Effector memory CD4-positive, alpha-beta T cell (primary cell): ENCODE data around the gene SPOP.

Experiments used
- DNase-seq, 3 donors: peaks; one replicate each; pipeline ENCODE4 v3.0.0-alpha.2; 2020
- H3K27ac ChIP-seq: 2 replicates; pipeline ENCODE4 v1.7.0; 2013; ENCODE audit warnings: mild to moderate bottlenecking, low read length, moderate library complexity; ENCODE audit not compliant: insufficient read depth, poor library complexity, severe bottlenecking
- H3K27me3 ChIP-seq: replicated peaks from 2 replicates; pipeline ENCODE4 v1.7.0; 2013; ENCODE audit warnings: mild to moderate bottlenecking, low read length; ENCODE audit not compliant: insufficient read depth, control insufficient read depth, poor library complexity, severe bottlenecking
- H3K36me3 ChIP-seq: 2 replicates; pipeline ENCODE4 v1.7.0; 2013; ENCODE audit warnings: mild to moderate bottlenecking, low read length, moderate library complexity; ENCODE audit not compliant: control insufficient read depth, insufficient read depth
- H3K4me1 ChIP-seq: 2 replicates; pipeline ENCODE4 v1.7.0; 2013; ENCODE audit warnings: low read length, mild to moderate bottlenecking; ENCODE audit not compliant: control insufficient read depth, insufficient read depth, poor library complexity, severe bottlenecking
- H3K4me3 ChIP-seq: 2 replicates; pipeline ENCODE4 v1.7.0; 2013; ENCODE audit warnings: low read length, low read depth, mild to moderate bottlenecking; ENCODE audit not compliant: insufficient read depth, poor library complexity, severe bottlenecking
- H3K9me3 ChIP-seq: 2 replicates; pipeline ENCODE4 v1.7.0; 2013; ENCODE audit warnings: mild to moderate bottlenecking, low read length, moderate library complexity; ENCODE audit not compliant: control insufficient read depth

SPOP gene

DNA sequence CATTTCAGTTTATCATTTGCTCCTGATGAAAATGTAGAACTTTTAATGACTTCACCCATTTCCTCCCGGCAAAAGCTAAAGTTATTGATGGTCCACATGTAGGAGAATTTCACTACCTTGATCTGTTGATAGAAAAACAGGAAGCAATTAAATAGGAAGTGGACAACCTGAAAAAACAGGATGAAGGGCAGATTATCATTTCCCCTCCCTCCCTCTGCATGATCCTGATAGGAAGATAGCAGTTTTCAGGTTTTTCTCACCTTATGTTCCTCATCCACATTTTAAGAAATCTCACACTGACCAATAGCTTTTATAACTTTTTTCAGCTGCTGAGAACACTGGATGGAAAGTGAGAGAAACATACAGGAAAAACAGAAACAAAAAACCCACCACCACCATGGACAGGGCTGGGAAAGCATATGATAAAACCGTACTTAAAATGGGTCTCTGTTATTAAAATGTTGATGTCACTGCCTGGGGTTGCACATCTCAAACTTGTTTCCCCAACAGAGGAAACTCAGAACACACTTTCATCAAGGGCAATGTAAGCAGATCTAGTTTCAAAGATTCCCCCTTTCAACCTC, 55.9 kb downstream of the SPOP start:
- no peak for DNase-seq
- no peak overlapping the region for H3K4me3 ChIP-seq
- H3K9me3 ChIP-seq: no peaks in the 10 kb centered on the region
- H3K27ac ChIP-seq: no peak overlapping the region
- no peaks in the 10 kb centered on the region for H3K4me1 ChIP-seq
- H3K36me3 ChIP-seq: peaks cover 32% of the 10 kb centered on the region
- no peaks in the 10 kb centered on the region for H3K27me3 ChIP-seq

DNA sequence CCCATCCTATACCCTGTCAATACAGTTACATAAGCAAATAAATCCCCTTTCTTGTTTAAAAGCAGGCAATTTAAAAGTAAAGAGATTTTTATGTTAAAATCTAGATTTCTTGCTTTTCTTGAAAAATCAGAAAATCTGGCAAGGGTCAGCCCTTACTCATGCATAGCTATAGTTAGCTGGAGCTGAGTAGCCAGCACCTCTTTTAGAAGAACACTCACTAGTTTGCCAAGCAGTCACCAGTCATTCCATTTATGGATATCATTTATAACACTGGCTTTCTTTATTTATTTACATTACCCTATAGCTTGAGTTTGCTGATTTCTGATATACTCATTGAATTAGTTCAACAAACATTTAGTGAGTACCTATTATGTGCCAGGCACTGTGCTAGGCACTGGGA, 56.5 kb downstream of the SPOP start:
- Histone ChIP-seq H3K36me3 (peaks cover 37% of the 10 kb centered on the region), H3K9me3 (no peaks in the 10 kb centered on the region), H3K27ac (no peak overlapping the region), H3K27me3 (no peaks in the 10 kb centered on the region), H3K4me3 (no peak overlapping the region), H3K4me1 (no peaks in the 10 kb centered on the region)
- no peak for DNase-seq

DNA sequence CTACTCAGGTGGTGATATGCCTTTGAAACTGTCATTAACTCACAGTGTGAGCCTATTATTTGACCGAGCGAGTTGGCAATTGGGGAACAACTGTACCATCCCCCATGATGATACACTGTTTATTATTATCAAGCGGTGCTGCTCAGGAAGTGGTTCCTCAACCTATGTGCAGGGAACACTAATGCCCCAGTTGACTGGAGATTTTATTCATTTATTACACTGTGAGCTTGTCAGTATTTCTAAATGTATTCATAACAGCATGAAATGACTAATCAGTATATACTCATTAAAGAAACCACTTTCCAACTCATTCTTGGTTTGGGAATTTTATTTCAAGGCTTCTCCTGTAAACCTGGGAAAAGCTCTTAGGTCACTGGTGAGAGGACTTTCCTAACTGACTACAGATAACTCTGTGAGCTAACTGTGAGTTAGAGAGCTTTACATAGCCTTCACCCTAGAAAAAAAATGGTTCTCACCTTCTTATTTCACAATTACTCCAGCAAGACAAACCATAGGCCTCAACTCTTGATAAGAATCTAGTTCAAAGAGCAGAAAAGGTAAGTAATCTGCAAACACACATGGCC, 59.8 kb downstream of the SPOP start:
- Histone ChIP-seq H3K27ac (no peak overlapping the region), H3K4me1 (no peaks in the 10 kb centered on the region), H3K4me3 (no peak overlapping the region), H3K27me3 (no peaks in the 10 kb centered on the region), H3K36me3 (peaks cover 65% of the 10 kb centered on the region), H3K9me3 (no peaks in the 10 kb centered on the region)
- no peak for DNase-seq

DNA sequence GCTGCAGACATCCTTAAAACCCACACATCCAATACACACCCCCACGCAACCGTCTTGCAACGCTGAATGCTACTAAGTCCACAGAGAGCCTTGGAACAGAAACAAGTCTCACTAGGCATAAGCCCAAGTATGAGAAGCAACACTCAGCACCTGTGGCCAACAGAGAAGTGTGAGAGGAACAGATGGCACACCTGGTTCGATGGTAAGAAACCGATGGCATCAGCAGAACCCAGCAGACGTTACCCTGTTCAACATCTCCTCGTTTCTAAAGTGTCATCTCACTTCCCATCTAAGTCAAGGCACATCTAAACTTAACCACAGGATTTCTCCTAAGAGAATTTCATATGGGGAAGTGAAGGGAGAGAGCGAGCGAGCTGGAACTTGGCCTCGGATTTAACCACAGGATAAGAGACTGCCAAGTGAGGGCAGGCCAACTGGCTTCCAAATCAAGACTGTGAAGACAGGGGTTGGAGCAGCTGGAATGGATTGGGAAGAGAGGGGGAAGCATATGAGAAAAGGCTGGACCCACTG, 61.2 kb downstream of the SPOP start:
- no peaks in the 10 kb centered on the region for H3K4me1 ChIP-seq
- no peak overlapping the region for H3K4me3 ChIP-seq
- no peaks in the 10 kb centered on the region for H3K27me3 ChIP-seq
- no peak overlapping the region for H3K27ac ChIP-seq
- no peaks in the 10 kb centered on the region for H3K9me3 ChIP-seq
- DNase-seq: no peak
- peaks cover 65% of the 10 kb centered on the region for H3K36me3 ChIP-seq

DNA sequence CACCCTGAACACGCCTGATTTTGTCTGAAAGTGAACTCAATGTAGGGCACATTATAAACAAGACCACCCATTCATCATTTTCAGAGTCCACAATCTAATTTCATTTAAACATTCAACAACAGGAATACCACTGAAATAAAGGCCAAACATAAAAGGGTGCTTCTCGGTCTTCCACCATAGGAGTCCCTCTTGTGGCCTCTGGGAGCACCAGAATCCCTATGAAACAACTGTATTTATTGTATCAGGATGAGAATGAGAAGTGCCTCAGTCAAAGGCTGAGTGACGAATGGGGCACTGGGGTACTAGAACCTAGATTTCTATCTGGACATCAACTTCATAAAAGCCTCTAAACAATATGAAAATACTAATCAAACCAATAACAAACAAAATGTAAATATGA, 61.8 kb downstream of the SPOP start:
- no peak overlapping the region for H3K4me3 ChIP-seq
- no peaks in the 10 kb centered on the region for H3K9me3 ChIP-seq
- DNase-seq: no peak
- H3K27ac ChIP-seq: no peak overlapping the region
- no peaks in the 10 kb centered on the region for H3K27me3 ChIP-seq
- peaks cover 65% of the 10 kb centered on the region for H3K36me3 ChIP-seq
- H3K4me1 ChIP-seq: no peaks in the 10 kb centered on the region

DNA sequence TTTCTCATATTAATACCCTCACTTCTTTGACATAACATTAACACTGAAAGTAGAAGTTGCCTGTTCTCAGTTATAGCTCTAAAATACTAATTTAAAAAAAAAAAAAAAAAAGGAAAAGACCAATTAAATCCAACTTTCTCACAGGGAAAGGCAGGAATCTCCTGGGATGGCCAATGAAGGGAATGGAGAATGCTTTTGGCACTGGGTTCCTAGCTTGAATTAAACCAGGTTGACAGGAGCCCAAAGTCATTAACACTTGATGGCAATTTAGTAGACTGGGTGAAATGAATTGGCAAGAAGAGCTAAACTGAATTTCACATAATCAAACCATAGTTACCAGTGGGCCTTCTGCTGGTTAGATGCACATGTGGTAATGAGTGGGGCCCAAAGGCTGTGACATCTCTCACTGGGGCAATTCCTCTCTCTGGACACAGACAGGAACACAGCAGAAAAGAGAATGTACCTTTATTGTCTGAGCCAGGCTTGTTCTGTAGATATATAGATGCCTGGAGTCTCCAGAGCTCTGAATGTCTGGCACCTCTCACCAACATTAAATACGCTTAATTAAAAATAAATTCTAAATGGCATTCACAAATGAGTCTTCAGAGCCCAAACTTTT, 64.6 kb downstream of the SPOP start:
- Histone ChIP-seq H3K4me1 (no peaks in the 10 kb centered on the region), H3K36me3 (peaks cover 72% of the 10 kb centered on the region), H3K4me3 (no peak overlapping the region), H3K27me3 (no peaks in the 10 kb centered on the region), H3K9me3 (no peaks in the 10 kb centered on the region), H3K27ac (no peak overlapping the region)
- DNase-seq: no peak

DNA sequence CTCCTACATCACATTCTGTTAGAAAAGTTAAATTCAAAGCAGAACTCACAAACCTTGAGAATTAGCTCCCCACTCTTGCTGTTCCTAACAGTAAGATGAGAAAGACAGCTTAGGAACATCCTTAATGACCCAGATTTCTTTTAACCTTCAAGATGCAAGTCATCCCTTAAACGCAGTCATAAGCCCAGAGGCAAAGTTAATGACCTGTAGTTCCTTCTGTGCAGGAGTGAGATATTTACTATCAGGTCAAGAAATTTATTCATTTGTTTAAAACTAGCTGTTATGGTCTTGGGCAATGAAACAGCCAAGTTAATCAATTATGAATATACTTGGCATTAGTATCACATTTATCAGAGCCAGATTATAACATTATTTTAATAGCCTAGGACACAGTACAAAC, 65.2 kb downstream of the SPOP start:
- DNase-seq: no peak
- no peaks in the 10 kb centered on the region for H3K9me3 ChIP-seq
- no peak overlapping the region for H3K4me3 ChIP-seq
- peaks cover 69% of the 10 kb centered on the region for H3K36me3 ChIP-seq
- no peak overlapping the region for H3K27ac ChIP-seq
- H3K27me3 ChIP-seq: no peaks in the 10 kb centered on the region
- H3K4me1 ChIP-seq: no peaks in the 10 kb centered on the region

DNA sequence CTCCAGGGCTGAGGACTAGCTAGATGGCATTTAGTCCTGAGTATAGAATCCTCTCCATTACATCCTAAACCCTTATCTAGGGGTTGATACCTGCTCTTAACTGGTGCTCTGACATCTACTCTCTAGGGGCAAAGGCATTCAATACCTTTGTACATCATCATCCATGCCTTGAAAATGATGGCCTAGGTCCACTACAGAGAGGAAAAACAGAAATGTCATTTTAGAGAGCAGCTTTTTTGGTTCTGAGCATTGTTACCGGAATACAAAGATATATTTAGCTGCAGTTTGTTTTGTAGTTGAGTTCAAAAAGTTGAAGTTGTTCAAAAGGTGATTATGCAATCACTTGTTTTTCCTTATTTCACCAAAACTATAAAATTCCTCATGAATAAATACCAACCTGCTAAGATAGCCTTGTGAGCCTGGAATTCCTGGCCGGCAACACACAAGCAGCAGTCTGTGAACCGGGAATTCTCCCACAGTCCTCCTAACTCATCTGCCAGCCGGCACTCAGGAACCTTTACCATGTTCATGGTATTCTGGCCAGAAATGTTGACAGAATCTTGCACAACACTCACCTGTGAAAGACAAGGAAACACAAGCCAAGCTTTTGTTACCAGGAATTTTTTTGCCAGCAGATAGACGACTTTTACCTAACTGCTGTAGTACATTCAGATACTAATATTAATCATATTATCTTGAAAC, 66.9 kb downstream of the SPOP start:
- Histone ChIP-seq H3K27ac (no peak overlapping the region), H3K27me3 (no peaks in the 10 kb centered on the region), H3K4me1 (no peaks in the 10 kb centered on the region), H3K36me3 (peaks cover 77% of the 10 kb centered on the region), H3K4me3 (no peak overlapping the region), H3K9me3 (no peaks in the 10 kb centered on the region)
- no peak for DNase-seq

DNA sequence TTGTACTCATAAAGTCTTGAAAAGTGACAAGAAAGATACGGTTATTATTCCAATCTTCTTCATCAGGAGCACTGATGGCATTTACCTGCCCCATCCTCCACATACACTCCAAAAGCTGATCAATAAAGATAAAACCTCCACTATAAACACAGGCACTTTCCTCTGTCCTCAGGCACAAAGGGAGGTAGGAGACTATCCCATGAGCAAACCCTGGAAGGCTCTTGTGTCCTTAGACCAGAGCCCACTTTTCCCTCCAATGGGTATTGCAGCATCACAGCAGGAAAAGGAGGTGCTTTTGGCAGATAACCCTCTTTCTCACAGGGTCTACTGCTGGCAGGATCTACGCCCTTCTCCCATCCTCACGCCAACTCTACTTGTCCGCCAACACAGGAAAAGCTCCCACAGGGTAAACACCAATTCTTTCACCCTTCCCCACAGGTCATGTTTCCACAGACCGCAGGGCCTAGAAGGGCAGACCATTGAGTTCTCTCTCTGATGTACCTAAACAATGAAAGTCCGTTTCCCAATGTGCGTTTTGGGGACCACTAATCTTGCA, 73.5 kb downstream of the SPOP start:
- no peaks in the 10 kb centered on the region for H3K27me3 ChIP-seq
- no peak overlapping the region for H3K4me3 ChIP-seq
- H3K9me3 ChIP-seq: no peaks in the 10 kb centered on the region
- H3K36me3 ChIP-seq: peaks cover 84% of the 10 kb centered on the region
- no peaks in the 10 kb centered on the region for H3K4me1 ChIP-seq
- H3K27ac ChIP-seq: no peak overlapping the region
- DNase-seq: no peak

DNA sequence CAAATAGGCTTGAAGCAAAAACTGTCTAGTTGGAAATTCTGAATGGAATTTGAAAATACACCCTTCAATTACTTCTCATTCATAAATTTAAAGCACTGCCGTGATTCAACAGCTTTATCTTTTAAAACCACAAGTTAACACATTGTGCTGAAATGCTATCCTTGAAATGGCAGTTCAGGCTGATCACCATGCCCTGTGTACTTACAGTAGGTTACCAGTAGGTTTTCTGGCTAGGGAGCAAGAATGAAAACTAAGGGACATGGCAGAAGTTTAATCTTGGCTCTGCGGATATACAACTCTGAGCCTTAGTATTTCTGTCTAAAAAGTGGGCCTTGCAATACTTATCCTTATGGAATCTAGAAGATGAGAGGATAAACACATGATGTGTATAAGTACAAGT, 74.2 kb downstream of the SPOP start:
- no peak overlapping the region for H3K27ac ChIP-seq
- no peaks in the 10 kb centered on the region for H3K27me3 ChIP-seq
- no peaks in the 10 kb centered on the region for H3K9me3 ChIP-seq
- DNase-seq: no peak
- no peaks in the 10 kb centered on the region for H3K4me1 ChIP-seq
- peaks cover 84% of the 10 kb centered on the region for H3K36me3 ChIP-seq
- H3K4me3 ChIP-seq: no peak overlapping the region
